NCI-H82 (cell line): Measurements from ENCODE around the gene SEMA3F.
A peak's percentile ranks its signal among the peaks of the same experiment; 100 is the strongest.

Experiments
- DNase-seq: peaks from one replicate; lab custom pipeline; 2025; lab: John Stamatoyannopoulos, UW

Gene SEMA3F

DNA sequence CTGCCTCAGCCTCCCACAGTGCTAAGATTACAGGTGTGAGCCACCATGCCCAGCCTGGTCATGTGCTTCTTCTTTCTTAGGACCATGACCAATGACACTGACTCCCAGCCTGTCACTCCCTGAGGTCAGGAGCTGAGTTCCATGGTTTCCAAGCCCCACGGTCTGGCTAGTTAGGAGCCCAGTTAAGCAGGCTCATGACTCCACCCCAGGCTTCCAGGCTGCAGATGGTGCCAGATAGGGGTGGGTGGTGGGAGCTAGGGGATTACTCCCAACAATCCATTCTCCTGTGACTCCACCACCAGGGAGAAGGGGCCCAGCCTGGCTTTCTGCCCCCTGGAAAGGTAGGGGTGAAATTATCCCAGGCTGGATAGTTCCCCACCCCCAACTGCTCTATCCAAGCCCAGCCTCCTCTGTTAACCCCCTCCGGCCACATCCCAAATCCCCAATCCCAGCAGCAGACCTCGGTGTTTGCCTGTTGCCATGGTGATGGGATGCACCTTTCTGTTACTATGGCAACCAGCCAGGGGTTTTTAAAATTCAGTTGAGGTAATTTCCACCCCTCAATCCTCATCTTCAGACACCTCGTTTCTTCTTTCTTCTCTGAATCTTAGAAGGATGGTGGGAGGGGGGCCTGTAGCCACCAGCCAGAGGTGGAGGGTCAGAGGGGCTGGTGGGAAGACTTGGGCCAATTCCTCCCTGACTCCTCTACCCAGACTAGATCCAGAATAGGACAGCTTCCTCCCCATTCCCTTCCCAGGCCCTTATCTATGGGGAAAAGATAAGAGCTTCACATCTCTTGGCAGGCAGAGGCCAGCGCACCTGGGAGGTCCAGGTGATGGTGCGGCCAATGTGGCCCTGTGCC, 22.5 kb upstream of the SEMA3F start:
- peak; percentile 98 for DNase-seq

DNA sequence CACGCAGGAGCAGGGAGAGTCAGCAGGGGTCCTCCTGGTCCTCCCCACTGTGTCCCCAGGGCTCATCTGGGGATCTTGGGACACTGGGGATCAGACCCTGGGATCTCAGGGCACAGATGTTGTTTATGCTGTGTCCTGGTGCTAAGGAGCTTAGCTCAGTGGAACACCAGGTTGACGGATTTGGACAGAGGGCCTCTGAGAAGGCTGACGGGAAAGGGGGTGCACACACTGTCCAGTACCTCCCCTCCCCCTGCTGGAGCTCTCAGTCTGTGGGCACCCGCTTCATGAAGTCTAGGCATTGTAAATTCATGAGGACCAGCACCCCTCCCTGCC, 21.9 kb upstream of the SEMA3F start:
- DNase-seq, result peak; percentile 98

DNA sequence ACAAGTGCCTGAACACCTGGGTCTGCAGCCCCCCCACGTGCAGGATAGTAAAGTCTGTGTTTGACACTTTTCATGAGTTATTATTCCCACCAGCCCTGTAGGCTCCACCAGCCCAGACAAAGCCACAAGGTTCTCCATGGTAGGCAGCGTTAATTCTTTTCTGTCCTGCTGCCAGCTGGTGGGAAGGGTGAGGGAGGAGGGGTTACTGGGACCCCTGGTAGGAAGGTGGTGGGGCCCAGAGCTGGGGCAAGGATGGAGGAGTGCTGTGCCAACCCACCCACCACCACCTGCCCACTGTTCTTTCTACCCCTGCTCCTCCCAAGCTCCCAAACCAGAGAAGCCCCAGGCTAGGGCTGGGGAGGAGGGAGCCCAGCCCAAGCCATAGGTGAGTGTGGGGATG, 20.8 kb upstream of the SEMA3F start:
- peak; percentile 50 for DNase-seq

DNA sequence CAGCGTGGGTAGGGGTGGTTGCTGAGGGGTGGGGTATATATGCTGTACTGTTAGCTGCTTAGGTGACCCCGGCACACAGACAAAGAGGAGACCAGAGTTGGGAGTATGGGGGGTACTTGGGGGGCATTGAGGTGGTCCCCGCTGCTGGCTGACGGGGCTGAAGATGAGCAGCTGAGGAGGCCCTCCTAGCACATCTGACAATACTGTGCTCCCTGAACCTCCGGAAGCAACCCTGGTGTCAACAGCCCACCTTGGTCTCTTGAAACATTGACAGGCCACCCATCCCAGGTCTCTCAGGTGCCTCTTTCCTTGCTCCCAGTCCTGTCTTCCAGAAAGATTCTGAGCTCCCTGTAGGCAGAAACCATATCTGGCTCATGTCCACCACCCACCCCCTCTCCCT, 19.2 kb upstream of the SEMA3F start:
- DNase-seq, result no peak

DNA sequence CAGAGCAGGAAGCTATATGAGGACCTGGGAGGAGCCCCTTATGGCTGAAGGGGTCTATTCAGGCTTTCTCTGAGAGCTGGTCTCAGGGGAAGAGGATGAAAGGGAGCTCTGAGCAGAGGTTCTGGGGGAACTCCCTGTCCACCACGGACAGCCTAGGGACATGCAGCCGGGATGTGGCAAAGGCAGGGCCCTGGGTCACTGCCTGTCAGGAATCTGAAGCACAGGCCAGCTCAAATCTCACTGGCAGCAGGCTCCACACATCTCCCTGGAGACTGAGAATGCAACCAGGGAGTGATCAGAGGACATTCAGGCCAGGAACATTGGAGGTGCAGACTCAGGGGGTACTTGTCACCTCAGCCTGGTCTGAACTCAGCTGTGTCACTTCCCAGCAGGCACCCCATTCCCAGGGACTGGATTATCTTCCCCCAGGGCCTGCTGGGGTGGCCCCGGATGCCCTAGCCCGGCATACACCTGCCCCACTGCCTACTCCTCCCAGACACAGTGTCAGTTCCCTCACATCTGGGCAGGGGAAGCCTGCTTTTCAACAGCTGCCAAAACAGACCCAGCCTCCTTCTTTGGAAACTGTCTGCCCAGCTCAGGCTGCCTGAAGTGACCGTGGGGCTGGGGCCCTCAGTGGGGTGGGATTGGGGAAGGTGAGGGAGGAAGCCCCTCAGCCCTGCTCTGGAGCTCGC, 18.3 kb upstream of the SEMA3F start:
- DNase-seq, result peak; percentile 48

DNA sequence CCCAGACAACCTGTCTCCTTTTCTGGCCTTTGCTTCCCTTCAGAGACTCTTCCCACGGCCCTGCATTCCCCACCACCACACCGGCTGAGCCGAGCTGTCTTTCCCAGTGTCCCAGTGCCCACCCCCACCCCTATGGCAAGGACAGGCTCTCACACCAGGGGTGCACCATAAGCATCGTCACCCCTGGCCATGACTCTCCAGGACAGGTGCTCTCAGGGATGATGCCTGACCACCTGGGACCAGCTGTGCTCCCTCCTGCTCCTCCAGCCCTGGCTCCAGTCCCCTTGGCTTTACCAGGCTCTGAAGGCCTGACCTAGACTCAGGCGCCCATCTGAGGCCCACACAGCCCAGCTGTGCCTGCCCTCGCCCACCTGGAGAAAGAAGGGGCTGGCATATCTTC, 17.6 kb upstream of the SEMA3F start:
- DNase-seq, result no peak

DNA sequence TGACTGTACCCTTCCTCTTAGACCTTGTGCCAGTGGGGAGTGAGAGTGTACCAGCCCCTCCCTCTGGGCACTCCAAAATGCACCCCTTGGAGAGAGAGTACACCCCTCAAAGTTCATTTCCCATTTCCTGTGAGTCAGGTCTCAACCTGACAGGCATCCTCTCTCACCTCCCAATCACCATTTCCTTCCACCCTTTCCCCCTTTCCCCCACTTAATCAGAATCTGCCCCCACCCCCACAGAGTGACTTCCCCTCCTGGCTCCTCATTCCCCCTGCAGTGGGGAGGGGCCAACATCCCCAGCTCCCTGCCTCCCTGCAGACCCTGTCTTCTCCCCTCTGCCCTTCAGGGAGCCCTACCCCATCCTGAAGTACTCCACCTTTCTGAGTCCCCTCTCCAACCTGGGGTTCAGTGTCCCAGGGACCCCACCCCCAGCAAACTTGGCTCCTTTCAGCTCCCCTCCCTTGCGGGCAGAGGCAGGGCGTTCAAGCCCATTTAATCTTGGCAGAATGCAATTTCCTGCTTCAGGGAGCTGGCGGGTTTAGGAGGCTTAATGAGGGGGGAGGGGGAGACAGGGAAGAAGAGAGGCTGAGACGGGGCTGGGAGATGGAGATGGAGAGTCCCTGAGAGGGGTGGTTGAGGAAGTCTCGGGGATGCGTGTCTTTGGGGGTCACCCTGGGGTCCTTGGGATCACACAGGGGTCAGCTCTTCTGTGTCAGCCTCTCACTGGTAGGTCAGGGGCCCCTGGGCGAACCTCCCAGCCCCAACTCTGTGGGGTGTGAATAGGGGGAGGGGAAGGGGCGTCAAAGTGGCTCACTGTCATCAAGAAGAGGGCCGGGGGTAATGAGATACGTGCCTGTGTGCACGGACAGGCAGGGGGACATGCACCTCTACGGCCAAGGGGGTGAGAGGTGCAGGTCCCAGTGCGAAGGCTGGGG, 16.6 kb upstream of the SEMA3F start:
- peak; percentile 96 for DNase-seq

DNA sequence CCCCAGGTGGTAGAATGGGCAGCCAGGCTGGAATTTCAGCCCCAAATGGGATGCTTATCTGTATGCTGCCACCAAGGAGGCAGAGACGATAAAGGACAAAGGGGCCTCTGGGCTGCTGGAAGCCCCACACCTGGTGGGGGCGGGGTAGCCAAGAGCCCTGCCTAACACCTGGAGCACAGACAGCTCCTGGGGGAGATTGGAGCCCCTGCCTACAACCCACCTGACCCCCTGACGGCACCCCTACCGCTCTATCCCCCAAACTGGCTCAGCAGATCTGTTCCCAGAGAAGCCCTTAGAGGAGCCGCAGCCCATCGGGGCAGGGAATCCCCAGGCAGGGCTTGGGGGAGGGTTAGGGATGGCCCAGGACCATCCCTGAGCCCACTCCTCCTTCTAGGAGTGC, 15.8 kb upstream of the SEMA3F start:
- DNase-seq, result peak; percentile 63

DNA sequence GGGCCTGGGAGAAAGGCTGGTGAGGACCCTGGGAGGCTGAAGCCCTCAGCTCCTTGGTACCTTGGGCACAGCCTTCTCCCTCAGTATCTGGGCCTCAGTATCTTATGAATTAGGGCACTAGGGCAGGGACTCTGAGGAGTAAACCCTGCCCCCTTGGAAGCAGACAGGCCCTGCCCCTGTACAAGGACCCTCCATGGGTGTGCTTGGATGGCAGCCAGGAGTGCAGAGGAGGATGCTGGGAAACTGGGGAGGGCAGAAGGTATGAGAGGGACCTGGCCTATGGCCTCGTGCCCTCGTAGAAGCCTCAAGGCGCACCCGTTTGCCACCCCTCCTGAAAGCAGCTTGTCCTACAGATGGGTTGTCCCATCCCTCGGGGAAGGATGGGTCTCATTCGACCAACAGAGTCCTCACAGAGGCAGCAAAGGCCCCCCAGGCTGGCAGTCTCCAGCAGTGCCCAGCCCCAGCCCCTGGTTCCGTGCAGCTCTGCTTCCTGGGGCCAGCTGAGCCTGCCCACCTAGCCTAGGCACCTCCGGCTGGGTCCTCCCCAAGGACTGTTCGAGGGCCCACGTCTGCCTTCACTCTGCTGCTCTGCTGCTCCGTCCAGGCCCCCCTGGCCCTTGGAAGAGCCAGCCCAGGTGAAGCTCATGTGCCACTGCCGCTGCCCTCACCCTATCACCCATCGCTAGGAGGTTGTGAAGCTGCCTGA, 15.3 kb upstream of the SEMA3F start:
- DNase-seq, result peak; percentile 47

DNA sequence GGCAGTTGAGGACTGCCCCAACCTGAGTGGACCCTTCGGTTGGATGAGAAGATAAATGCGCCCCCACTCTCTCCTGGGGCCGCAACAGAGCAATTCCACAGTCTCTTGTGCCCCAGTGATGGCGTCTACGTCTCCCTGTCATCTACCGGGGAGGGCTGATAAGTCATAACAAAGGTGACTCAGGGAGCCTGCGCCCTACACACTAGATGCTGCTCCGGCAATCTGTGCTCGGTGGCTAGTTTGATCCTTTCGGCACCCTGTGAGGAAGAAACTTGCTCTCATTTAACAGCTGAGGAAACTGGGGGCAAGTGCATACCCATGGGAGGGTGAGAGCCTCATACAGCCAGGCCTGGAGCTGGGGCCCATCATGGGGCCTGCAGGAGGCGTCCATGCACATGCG, 14.1 kb upstream of the SEMA3F start:
- DNase-seq, result no peak

DNA sequence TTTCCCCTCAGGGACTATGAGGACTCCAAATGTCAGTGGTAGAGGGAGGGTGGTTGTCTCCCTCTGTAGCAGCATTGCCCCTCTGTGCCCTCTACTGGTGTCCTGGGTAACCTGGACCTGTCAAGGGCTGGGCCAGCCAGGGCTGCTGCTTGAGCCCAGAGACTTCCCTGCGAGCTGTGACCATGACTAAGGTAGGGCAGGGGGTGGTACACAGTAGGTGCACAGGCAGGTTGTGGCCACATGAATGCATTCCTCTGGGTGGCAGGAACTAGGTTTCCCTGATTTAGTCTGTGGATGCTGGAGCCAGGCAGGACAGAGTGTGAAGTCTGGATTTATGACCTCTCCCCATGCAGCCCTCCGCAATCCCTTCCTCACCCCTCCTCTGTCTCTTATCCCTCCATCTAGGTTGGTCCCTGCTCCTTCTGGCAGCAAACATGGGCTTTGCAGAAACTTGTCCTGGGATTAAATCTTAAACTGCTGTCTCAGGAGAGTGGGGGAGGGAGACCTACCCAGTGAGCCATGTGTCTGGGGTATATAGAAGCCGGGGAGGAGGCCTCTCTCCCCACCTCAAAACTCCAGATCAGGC, 8.7 kb upstream of the SEMA3F start:
- peak; percentile 97 for DNase-seq

DNA sequence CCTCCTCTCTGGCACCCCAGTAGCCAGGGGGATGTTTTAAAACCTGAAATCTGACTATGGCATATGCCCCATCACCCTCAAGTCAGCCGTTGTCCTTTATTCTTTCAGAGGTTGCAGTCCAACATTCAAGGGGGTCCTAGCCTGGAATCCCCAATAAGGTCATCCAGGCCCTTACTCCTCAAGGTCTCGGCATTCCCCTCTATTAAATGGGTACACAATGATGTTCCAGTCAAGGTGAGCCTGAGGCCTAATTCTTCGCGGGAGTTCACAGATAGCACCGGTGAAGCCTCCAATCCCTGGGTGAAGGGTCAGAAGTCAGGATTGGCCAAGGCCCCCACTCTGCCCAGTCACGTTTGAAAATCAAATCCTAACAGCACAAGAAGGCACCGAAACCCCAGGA, 8.1 kb upstream of the SEMA3F start:
- DNase-seq, result no peak

DNA sequence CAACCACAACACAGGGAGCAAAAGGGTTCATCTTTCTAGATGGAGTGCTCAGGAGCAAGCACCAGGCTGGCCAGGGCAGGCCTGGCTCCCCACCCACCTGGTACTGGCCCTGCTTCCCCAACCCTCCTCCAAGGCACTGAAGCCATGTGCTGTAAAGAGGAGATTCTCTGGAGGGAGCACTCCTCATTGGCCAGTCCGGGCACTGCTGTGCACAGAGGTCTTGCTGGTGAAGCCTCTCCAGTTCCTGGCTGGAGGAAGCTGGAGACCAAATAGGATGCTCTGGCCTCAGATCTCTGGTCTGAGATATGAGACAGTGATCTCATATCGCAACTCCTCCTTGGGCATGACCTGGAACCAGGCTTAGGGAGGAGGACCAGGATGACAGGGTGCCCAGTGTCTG, 7.7 kb upstream of the SEMA3F start:
- DNase-seq, result peak; percentile 36

DNA sequence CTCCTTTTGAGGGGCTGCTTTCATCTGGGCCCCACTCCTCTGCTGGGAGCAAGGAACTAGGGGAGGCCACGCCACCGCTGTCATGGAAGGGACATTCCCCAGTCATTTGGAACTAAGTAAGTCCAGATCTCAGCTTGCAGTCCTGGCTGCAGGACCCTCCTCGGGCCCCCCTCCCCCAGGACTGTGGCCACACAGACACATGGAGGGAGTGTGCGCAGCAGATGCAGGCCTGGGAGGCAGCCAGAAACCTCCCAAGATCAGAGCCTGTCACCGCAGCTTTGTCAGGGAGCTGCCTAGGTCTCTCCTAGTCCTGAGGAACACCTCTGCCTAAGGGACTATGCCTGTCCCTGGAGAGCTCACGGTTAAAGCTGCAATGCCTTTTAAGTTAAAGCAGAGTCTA, 7.3 kb upstream of the SEMA3F start:
- peak; percentile 54 for DNase-seq

DNA sequence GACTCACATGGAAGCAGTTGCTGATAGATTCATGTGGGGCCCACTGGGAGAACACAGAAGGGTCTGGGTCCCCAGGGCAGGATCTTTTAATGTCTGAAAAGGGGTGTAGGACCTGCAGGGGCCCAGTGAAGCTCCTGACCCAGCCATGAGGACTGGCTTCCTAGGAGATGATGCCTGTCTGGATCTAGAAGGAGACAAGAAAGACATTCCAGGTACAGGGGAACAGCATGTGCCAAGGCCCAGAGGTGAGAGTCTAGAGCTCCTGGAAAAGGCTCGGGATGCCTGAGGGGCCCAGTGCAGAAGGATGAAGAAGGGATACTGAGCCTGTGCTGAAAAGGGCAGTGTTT, 4.7 kb upstream of the SEMA3F start:
- no peak for DNase-seq

DNA sequence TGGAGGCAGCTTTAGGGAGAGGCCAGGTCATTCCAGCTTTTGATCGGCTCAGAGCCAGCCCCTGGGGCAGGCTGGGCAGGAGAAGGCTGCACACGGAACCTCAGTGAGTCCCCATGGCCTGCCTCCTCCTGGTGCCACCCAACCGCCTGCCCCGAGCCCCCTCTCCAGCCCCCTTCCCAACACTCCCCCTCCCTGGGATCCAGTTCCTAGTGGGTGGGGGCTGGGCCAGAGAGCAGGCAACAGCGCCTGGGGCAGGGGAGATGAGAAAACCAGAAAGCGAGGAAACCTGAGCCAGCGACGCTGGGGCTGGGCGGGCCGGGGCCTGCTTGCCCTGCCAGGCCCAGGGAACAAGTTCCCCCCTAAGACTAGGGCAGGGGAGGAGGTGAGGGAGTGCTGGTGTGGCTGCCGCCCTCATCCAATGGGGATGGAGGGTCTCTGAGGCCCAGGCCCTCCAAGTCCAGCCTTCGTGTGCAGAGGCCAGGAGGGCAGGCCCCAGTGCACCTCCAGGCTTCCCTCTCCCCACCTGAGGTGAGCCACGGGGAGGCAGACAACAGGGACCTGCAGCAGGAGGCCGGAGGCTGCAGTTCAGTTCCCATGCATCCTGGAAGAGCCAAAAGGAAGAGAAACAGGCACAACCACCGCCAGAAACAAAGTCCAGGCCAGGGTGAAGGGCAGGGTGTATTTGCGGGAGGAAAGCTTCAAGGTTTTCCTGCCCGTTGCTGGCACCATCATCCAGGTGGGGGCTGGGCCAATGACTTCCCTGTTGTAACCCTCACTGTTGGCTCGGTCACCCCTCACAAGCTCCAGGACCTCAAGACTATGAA, 4.0 kb upstream of the SEMA3F start:
- DNase-seq, result no peak

DNA sequence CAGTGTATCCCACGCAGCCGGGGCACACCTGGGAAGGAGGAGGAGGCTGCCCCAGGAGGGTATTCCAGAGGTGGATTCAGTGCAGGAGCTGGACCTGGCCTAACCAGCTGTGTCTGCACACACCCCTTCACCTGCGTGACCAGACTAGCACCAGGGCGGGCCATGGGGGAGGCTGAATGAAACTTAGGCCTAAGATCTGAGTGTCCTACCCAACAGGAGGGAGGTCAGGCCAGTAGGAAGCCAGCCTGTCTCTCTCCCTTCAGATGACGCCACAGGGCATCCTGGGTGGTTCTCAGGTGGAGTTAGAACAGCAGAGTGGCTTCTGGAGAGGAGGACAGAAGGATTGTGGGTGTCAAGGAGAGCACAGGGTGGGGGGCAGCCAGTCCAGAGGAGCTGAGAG, 3.4 kb upstream of the SEMA3F start:
- DNase-seq, result no peak

DNA sequence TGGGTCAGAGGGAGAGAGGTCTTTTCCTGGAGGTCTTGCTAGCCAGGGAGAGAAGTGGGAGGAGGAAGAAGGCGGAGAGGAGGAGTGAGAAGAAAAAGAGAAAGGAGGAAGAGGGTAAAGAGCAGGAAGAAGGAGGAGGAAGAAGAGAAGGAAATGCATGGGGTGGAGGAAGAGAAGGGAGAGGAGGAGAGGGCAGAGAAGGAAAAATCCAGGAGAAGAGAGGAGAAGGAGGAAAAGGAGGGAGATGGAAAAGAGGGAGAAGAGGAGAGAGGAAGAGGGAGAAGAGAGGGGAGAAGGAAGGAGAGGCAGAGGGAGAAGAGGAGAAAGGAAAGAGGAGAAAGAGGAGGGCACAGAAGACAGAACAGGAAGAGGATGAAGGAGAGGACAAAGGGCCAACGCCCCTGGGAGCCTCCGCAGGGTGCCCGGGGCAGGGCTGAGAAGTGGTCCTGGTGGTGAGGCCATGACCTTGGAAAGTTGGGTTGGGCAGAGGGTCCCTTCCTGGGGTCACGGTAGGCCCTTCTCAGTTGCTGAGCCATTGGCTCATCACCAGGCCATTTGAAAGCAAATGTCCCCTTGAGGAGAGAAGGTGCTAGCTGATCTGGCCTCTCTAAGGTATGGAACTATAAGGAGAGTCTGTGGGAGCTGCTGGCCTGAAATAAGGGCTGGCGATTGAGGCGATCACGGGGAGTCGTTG, 1.2 kb upstream of the SEMA3F start:
- no peak for DNase-seq

DNA sequence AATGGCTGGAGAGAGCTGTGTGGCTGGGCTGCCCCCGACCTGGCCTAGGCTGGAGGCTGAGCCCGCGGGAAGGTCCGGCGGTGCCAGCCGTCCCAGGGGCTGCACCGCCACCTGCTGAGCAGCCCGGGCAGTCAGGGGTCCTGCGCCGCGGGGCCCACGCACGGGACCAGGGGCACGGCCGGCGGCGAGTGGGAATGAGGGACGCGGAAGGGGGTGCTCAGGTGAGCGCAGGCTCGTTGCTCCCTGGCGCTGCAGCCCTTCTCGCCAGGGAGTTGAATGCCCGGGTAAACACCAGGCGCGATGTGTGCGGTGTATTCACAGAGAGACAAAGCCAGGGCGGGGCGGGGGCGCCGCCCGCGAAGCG, 666 bp upstream of the SEMA3F start:
- DNase-seq, result no peak

DNA sequence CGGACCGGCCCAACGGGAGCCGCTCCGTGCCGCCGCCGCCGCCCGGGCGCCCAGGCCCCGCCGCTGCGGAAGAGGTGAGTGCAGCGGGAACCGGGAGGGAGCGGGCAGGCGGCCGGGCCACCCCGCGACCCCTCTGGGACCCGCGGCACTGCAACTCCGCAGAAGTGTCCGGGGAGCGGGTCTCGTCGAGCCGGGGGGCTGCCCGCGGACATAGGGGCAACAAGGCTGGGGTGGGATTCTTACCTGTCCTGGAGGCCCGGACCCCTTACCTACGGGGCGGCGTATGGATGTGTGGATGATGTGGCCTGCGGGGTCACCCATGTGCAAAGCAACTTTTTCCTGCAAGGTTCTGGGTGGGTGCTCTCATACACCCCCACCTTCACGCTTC, 361 bp downstream of the SEMA3F start:
- DNase-seq, result no peak
